Mesothelial cell of epicardium (in vitro differentiated cells): Measurements from ENCODE around the gene TRERF1. TPM values are rescaled to one million over a fixed set of nuclear protein-coding genes. Genes with fewer than 3 reads are reported as not detected.

Experiments
- DNase-seq, 2 experiments: peaks; one replicate each; pipeline ENCODE4 v3.0.0; 2021; ENCODE audit warnings: low spot score in 2 of 2; ENCODE audit not compliant: unreplicated experiment in 2 of 2
- H3K27ac Mint-ChIP-seq: 2 replicates; pipeline ENCODE4 v1.8.0; 2021; ENCODE audit warnings: mixed read lengths
- H3K27me3 Mint-ChIP-seq: 2 replicates; pipeline ENCODE4 v1.8.0; 2021; ENCODE audit warnings: low read depth, mixed read lengths
- H3K36me3 Mint-ChIP-seq: 2 replicates; pipeline ENCODE4 v1.8.0; 2021; ENCODE audit warnings: mixed read lengths
- H3K4me1 Mint-ChIP-seq: 2 replicates; pipeline ENCODE4 v1.8.0; 2021; ENCODE audit warnings: mixed read lengths
- H3K4me3 Mint-ChIP-seq: 2 replicates; pipeline ENCODE4 v1.8.0; 2021; ENCODE audit warnings: mild to moderate bottlenecking, moderate library complexity, mixed read lengths
- H3K9me3 Mint-ChIP-seq: 2 replicates; pipeline ENCODE4 v1.8.0; 2021; ENCODE audit warnings: mixed read lengths
- total RNA-seq: library from RNA; stranded (reverse); gene quantifications from 3 replicates; pipeline ENCODE4 v1.2.1, GENCODE V29; 2021
- TF ChIP-seq, protein P1 (sequence below): fragments of 200-600 bp; sonication (generic); IDR thresholded peaks from one replicate; pipeline ENCODE4 v1.5.0; 2021; ENCODE audit warnings: antibody characterized with exemption; ENCODE audit not compliant: unreplicated experiment

The TRERF1 gene
- total RNA-seq, 1 donor from 2014 or later, result 19.8 TPM

DNA sequence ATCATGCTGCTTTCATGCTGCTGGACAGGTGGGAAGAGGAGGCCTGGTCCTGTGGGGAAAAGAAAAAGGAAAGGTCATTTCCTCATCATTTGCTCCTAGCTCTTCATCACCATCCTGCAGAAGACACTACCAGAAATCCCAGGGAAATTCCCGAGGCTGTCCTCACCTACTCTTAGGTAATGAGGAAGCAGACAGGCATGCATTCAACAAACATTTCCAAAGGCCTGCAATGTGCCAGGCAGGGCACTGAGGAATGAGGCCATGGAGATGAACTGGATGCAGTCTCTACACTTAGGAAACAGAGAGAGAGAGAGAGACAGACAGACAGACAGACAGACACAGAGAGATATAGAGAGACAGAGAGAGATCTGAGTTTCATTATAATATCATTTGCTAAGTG, 151.0 kb downstream of the TRERF1 start:
- Mint-ChIP-seq H3K27ac (no peak overlapping the region), H3K9me3 (no peaks in the 10 kb centered on the region), H3K4me1 (peaks cover 9% of the 10 kb centered on the region), H3K36me3 (peaks cover 25% of the 10 kb centered on the region), H3K27me3 (no peaks in the 10 kb centered on the region), H3K4me3 (no peak overlapping the region)
- TF ChIP-seq, protein P1, sequence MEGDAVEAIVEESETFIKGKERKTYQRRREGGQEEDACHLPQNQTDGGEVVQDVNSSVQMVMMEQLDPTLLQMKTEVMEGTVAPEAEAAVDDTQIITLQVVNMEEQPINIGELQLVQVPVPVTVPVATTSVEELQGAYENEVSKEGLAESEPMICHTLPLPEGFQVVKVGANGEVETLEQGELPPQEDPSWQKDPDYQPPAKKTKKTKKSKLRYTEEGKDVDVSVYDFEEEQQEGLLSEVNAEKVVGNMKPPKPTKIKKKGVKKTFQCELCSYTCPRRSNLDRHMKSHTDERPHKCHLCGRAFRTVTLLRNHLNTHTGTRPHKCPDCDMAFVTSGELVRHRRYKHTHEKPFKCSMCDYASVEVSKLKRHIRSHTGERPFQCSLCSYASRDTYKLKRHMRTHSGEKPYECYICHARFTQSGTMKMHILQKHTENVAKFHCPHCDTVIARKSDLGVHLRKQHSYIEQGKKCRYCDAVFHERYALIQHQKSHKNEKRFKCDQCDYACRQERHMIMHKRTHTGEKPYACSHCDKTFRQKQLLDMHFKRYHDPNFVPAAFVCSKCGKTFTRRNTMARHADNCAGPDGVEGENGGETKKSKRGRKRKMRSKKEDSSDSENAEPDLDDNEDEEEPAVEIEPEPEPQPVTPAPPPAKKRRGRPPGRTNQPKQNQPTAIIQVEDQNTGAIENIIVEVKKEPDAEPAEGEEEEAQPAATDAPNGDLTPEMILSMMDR, result no peak
- DNase-seq, result no peak

DNA sequence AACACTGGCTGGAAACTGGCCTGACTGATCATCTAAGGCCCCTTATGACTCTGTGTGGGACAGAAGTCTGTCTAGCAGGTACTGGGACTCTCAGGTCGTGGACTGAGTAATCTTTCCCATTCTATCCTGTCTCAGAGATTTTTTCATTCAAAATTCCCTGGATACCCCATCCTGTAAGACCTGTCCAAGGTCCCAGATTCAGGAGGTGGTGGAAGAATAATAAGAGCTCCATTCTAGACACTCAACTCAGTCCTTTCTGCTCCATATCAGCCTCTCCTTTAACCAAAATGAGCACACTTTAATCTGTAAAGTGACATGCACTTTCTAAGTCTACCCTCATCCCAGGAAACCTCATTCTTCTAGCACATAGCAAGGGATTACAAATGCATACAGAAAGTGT, 151.5 kb downstream of the TRERF1 start:
- H3K27me3 Mint-ChIP-seq, result no peaks in the 10 kb centered on the region
- H3K9me3 Mint-ChIP-seq, result no peaks in the 10 kb centered on the region
- peaks cover 9% of the 10 kb centered on the region for H3K4me1 Mint-ChIP-seq
- no peak overlapping the region for H3K4me3 Mint-ChIP-seq
- DNase-seq, result no peak
- TF ChIP-seq, protein P1, result no peak
- H3K36me3 Mint-ChIP-seq, result peaks cover 25% of the 10 kb centered on the region
- no peak overlapping the region for H3K27ac Mint-ChIP-seq

DNA sequence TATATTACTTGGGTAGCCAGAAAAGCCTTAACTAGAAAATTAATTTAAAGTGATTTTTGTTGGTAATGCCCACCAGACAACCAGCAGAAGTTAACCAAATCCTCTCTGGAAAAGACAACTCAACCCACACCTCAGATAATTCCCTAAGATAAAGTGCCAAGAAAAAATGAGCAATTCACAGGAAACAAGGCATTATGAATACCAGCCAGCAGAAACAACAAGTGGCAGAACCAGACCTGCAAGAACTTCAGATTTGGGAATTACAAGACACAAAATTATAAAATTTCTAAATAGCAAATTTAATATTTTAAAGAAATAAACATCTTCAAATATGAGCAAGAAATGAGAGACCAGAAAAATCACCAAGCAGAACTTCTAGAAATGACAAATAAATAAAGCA, 154.1 kb downstream of the TRERF1 start:
- DNase-seq, result no peak
- H3K9me3 Mint-ChIP-seq, result no peaks in the 10 kb centered on the region
- no peaks in the 10 kb centered on the region for H3K27me3 Mint-ChIP-seq
- H3K4me1 Mint-ChIP-seq, result peaks cover 9% of the 10 kb centered on the region
- H3K36me3 Mint-ChIP-seq, result peaks cover 35% of the 10 kb centered on the region
- TF ChIP-seq, protein P1, result no peak
- H3K27ac Mint-ChIP-seq, result no peak overlapping the region
- no peak overlapping the region for H3K4me3 Mint-ChIP-seq

DNA sequence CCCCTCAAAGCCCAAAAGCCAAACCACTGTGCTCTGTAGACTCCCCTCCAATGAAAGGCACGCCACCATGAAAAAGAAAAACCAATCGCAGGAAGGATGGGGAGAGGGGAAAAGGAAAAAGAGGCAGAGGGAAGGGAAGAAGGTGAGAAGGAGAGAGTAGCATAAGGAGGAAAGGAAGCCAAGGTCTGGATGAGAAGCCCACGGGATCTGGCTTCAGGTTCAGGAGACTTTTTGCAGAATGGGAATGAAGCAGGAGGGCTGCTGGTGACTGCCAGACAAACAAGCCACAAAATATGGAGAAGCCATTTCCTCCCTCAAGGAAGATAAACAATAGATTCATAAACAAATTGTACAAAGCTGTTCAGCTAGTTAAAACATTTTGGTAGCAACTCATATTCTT, 155.1 kb downstream of the TRERF1 start:
- TF ChIP-seq, protein P1, result no peak
- H3K4me3 Mint-ChIP-seq, result no peak overlapping the region
- no peaks in the 10 kb centered on the region for H3K27me3 Mint-ChIP-seq
- DNase-seq, result no peak
- H3K36me3 Mint-ChIP-seq, result peaks cover 35% of the 10 kb centered on the region
- no peaks in the 10 kb centered on the region for H3K9me3 Mint-ChIP-seq
- no peaks in the 10 kb centered on the region for H3K4me1 Mint-ChIP-seq
- no peak overlapping the region for H3K27ac Mint-ChIP-seq

DNA sequence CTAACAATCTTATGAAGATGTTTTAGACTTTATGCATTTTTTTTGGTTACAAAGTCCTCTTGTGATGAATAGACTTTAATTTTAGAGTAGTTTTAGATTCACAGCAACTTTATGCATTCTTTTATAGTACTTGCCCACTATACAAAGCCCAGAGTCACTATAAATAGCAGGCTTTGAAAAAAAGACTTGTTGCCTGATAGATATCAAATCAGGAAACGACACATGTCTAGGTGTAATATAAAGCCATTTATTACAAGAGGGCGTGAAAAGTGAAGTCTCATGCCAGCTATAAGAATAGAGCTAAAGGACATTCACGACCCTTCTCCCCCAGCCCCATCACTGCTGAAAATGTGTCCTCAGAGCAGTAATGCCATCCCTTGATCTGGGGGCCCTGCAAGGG, 156.0 kb downstream of the TRERF1 start:
- TF ChIP-seq, protein P1, result no peak

GRCh38 chr6:42295181-42295580, 156.5 kb downstream of the TRERF1 start:
- H3K4me1 Mint-ChIP-seq, result no peaks in the 10 kb centered on the region
- no peak for DNase-seq
- no peaks in the 10 kb centered on the region for H3K9me3 Mint-ChIP-seq
- peaks cover 35% of the 10 kb centered on the region for H3K36me3 Mint-ChIP-seq
- TF ChIP-seq, protein P1, result no peak
- H3K27me3 Mint-ChIP-seq, result no peaks in the 10 kb centered on the region
- no peak overlapping the region for H3K27ac Mint-ChIP-seq
- no peak overlapping the region for H3K4me3 Mint-ChIP-seq

More for the DNA sequence above, 156.0 kb downstream of the TRERF1 start:
- H3K36me3 Mint-ChIP-seq, result peaks cover 35% of the 10 kb centered on the region
- no peak for DNase-seq
- H3K4me3 Mint-ChIP-seq, result no peak overlapping the region
- H3K9me3 Mint-ChIP-seq, result no peaks in the 10 kb centered on the region
- no peaks in the 10 kb centered on the region for H3K27me3 Mint-ChIP-seq
- H3K27ac Mint-ChIP-seq, result no peak overlapping the region
- H3K4me1 Mint-ChIP-seq, result no peaks in the 10 kb centered on the region
